HepG2 (cell line): ENCODE measurements around the gene SLC16A11. TPM values are rescaled to one million over a fixed set of nuclear protein-coding genes. Genes with fewer than 3 reads are reported as not detected.

Experiments
- CCAR2 ChIP-seq: fragments of 200-400 bp; formaldehyde crosslinking; optimal IDR thresholded peaks from 2 replicates; pipeline ENCODE3; 2018; ENCODE audit warnings: low read depth, mild to moderate bottlenecking, low read length, moderate library complexity
- CREM ChIP-seq, 2 experiments: sonication (generic) in 1 of 2; formaldehyde crosslinking in 1 of 2; IDR thresholded peaks; 2 replicates each; pipeline versions ENCODE4 v1.4.0 to v1.6.1; 2016 to 2020; ENCODE audit warnings: antibody characterized with exemption in 1 of 2, mild to moderate bottlenecking in 1 of 2, missing genetic modification reagents in 1 of 2
- FOXA3 ChIP-seq: IDR thresholded peaks from 2 replicates; pipeline ENCODE4 v1.6.1; 2016; ENCODE audit warnings: missing genetic modification reagents, missing compliant biosample characterization
- GFI1 ChIP-seq: sonication (generic); formaldehyde crosslinking; IDR thresholded peaks from 2 replicates; pipeline ENCODE4 v1.5.0; 2020; ENCODE audit warnings: missing genetic modification reagents, mild to moderate bottlenecking, borderline replicate concordance
- HMGA1 ChIP-seq: sonication (generic); formaldehyde crosslinking; conservative IDR thresholded peaks from 2 replicates; pipeline ENCODE4 v1.4.0; 2020; ENCODE audit warnings: missing genetic modification reagents
- MBD4 ChIP-seq: IDR thresholded peaks from 2 replicates; pipeline ENCODE4 v1.6.1; 2012; ENCODE audit warnings: low read length, inconsistent platforms, borderline replicate concordance
- MXD1 ChIP-seq: sonication (generic); formaldehyde crosslinking; IDR thresholded peaks from 2 replicates; pipeline ENCODE4 v1.4.0; 2020; ENCODE audit warnings: mild to moderate bottlenecking, missing genetic modification reagents
- NRL ChIP-seq: sonication (generic); formaldehyde crosslinking; IDR thresholded peaks from 2 replicates; pipeline ENCODE4 v1.5.0; 2020; ENCODE audit warnings: missing genetic modification reagents, mild to moderate bottlenecking, moderate library complexity, borderline replicate concordance
- POLR2AphosphoS2 ChIP-seq: IDR thresholded peaks from 2 replicates; pipeline ENCODE4 v1.6.1; 2011; ENCODE audit warnings: low read depth, low read length, improper control_type of control experiment
- SAP130 ChIP-seq: IDR thresholded peaks from 2 replicates; pipeline ENCODE4 v1.6.1; 2016; ENCODE audit warnings: low read depth
- SP4 ChIP-seq: sonication (generic); formaldehyde crosslinking; IDR thresholded peaks from 2 replicates; pipeline ENCODE4 v1.8.1; 2023; ENCODE audit warnings: mild to moderate bottlenecking, missing genetic modification reagents
- ZBTB42 ChIP-seq: sonication (generic); formaldehyde crosslinking; IDR thresholded peaks from 2 replicates; pipeline ENCODE4 v1.5.0; 2020; ENCODE audit warnings: mild to moderate bottlenecking, missing genetic modification reagents
- ZFYVE20 ChIP-seq: sonication (generic); formaldehyde crosslinking; IDR thresholded peaks from 2 replicates; pipeline ENCODE4 v1.8.0; 2023; ENCODE audit warnings: low read depth, mild to moderate bottlenecking, moderate library complexity, missing genetic modification reagents, borderline replicate concordance
- ZNF296 ChIP-seq: sonication (generic); formaldehyde crosslinking; conservative IDR thresholded peaks from 2 replicates; pipeline ENCODE4 v1.5.0; 2020; ENCODE audit warnings: mild to moderate bottlenecking, missing genetic modification reagents
- ZNF33B ChIP-seq: sonication (generic); formaldehyde crosslinking; IDR thresholded peaks from 2 replicates; pipeline ENCODE4 v1.5.1; 2020; ENCODE audit warnings: mild to moderate bottlenecking, missing genetic modification reagents
- ZNF367 ChIP-seq: sonication (generic); formaldehyde crosslinking; IDR thresholded peaks from 2 replicates; pipeline ENCODE4 v1.4.0; 2020; ENCODE audit warnings: missing genetic modification reagents, borderline replicate concordance
- ZNF496 ChIP-seq: sonication (generic); formaldehyde crosslinking; IDR thresholded peaks from 2 replicates; pipeline ENCODE4 v1.8.1; 2023; ENCODE audit warnings: mild to moderate bottlenecking, moderate library complexity, missing genetic modification reagents; ENCODE audit not compliant: insufficient replicate concordance
- ZNF503 ChIP-seq: sonication (generic); formaldehyde crosslinking; IDR thresholded peaks from 2 replicates; pipeline ENCODE4 v1.4.0; 2020; ENCODE audit warnings: missing genetic modification reagents
- ZNF562 ChIP-seq: sonication (generic); formaldehyde crosslinking; IDR thresholded peaks from 2 replicates; pipeline ENCODE4 v1.8.0; 2022; ENCODE audit warnings: missing genetic modification reagents, borderline replicate concordance
- ZNF891 ChIP-seq: sonication (generic); formaldehyde crosslinking; IDR thresholded peaks from 2 replicates; pipeline ENCODE4 v1.5.0; 2020; ENCODE audit warnings: mild to moderate bottlenecking, missing genetic modification reagents
- ZSCAN21 ChIP-seq: sonication (generic); formaldehyde crosslinking; IDR thresholded peaks from 2 replicates; pipeline ENCODE4 v1.8.0; 2022; ENCODE audit warnings: mild to moderate bottlenecking, missing genetic modification reagents, moderate library complexity, borderline replicate concordance
- polyA plus RNA-seq, 8 experiments: library from polyadenylated mRNA; depleted of rRNA in 3 of 8; stranded (reverse) in 7 of 8; unstranded in 1 of 8; fragments of >200 nt; fragmentation: Illumina TruSeq in 4 of 8; extraction: Trizol in 4 of 8; gene quantifications; 2 replicates each; pipeline versions ENCODE4 v1.2.1 to v1.2.3, GENCODE V29; 2011 to 2016; ENCODE audit warnings: low read depth in 4 of 8, missing spikeins in 1 of 8, mixed read lengths in 1 of 8; ENCODE audit not compliant: insufficient read depth in 1 of 8
- total RNA-seq, 5 experiments: library from RNA; depleted of rRNA; stranded (reverse); fragments of >200 nt; fragmentation: Illumina TruSeq; extraction: Trizol; gene quantifications; 2 replicates each; pipeline ENCODE4 v1.2.3, GENCODE V29; 2016; ENCODE audit warnings: low read depth in 1 of 5
- TF ChIP-seq, protein P1 (sequence below): sonication (generic); formaldehyde crosslinking; IDR thresholded peaks from 2 replicates; pipeline ENCODE4 v1.4.0; 2020; ENCODE audit warnings: mild to moderate bottlenecking, low read depth, missing genetic modification reagents
- TF ChIP-seq, protein P2 (sequence below): sonication (generic); formaldehyde crosslinking; IDR thresholded peaks from 2 replicates; pipeline ENCODE4 v1.5.1; 2020; ENCODE audit warnings: missing genetic modification reagents, mild to moderate bottlenecking, borderline replicate concordance
- TF ChIP-seq, protein P3 (sequence below): sonication (generic); formaldehyde crosslinking; IDR thresholded peaks from 2 replicates; pipeline ENCODE4 v1.5.0; 2020; ENCODE audit warnings: mild to moderate bottlenecking, low read depth, missing genetic modification reagents, borderline replicate concordance

Gene SLC16A11
- total and polyA plus RNA-seq, 2 of the 13 experiments (the other 11 are each of a cell fraction or from before 2014, with no cell fraction given): not detected

GRCh38 chr17:7035591-7036368, 8.1 kb downstream of the SLC16A11 start, which contains the start of gene SLC16A13 (continued):
- TF ChIP-seq, protein P1, sequence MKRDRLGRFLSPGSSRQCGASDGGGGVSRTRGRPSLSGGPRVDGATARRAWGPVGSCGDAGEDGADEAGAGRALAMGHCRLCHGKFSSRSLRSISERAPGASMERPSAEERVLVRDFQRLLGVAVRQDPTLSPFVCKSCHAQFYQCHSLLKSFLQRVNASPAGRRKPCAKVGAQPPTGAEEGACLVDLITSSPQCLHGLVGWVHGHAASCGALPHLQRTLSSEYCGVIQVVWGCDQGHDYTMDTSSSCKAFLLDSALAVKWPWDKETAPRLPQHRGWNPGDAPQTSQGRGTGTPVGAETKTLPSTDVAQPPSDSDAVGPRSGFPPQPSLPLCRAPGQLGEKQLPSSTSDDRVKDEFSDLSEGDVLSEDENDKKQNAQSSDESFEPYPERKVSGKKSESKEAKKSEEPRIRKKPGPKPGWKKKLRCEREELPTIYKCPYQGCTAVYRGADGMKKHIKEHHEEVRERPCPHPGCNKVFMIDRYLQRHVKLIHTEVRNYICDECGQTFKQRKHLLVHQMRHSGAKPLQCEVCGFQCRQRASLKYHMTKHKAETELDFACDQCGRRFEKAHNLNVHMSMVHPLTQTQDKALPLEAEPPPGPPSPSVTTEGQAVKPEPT (CRISPR knock-in tag): 0 out of 2 replicates have a peak, but pooled peaks have one; percentile 20
- TF ChIP-seq POLR2AphosphoS2: no peak
- TF ChIP-seq MBD4: no peak
- no peak; the same call in 1 of the 2 replicates for TF ChIP-seq ZNF367 (CRISPR knock-in tag)
- TF ChIP-seq, protein P2, sequence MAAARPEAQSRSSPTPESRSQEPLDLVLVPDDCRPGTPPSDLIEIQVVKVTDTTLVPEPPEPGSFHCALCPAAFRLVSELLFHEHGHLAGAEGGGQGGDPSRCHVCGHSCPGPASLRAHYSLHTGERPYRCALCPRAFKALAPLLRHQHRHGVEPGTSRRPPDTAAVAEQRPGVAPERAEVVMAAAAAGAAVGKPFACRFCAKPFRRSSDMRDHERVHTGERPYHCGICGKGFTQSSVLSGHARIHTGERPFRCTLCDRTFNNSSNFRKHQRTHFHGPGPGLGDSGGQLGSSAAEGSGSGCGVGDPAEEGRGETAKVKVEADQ (CRISPR knock-in tag): no peak
- no peak; the same call in 1 of the 2 replicates for TF ChIP-seq ZNF33B
- TF ChIP-seq GFI1 (CRISPR knock-in tag): 0 out of 2 replicates have a peak, but pooled peaks have one; percentile 8
- peak; percentile 65; the same call in 1 of the 2 replicates for TF ChIP-seq NRL
- TF ChIP-seq ZNF496 (CRISPR knock-in tag): no peak
- no peak for TF ChIP-seq ZNF503 (CRISPR knock-in tag)
- TF ChIP-seq SAP130: peak; percentile 88
- TF ChIP-seq HMGA1: no peak
- no peak for TF ChIP-seq ZFYVE20 (CRISPR knock-in tag)
- TF ChIP-seq ZNF562 (CRISPR knock-in tag): no peak
- no peak for TF ChIP-seq ZNF296 (CRISPR knock-in tag)
- TF ChIP-seq CCAR2: no peak
- TF ChIP-seq, protein P3, sequence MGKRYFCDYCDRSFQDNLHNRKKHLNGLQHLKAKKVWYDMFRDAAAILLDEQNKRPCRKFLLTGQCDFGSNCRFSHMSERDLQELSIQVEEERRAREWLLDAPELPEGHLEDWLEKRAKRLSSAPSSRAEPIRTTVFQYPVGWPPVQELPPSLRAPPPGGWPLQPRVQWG (CRISPR knock-in tag): no peak
- TF ChIP-seq CREM (IDR thresholded peaks at IDR 0.05): no peak
- no peak for TF ChIP-seq CREM (CRISPR knock-in tag; IDR thresholded peaks at IDR 0.05)
- TF ChIP-seq MXD1 (CRISPR knock-in tag): no peak; the same call in 1 of the 2 replicates
- 0 out of 2 replicates have a peak, but pooled peaks have one; percentile 42 for TF ChIP-seq ZBTB42
- 0 out of 2 replicates have a peak, but pooled peaks have one; percentile 34 for TF ChIP-seq ZSCAN21 (CRISPR knock-in tag)
- 0 out of 2 replicates have a peak, but pooled peaks have one; percentile 2 for TF ChIP-seq ZNF891 (CRISPR knock-in tag)
- TF ChIP-seq FOXA3 (CRISPR knock-in tag): peak; percentile 16; the same call in 1 of the 2 replicates
- TF ChIP-seq SP4: peak; percentile 41; the same call in 1 of the 2 replicates
